DND-41 (cell line): ENCODE data around the gene LLGL2.

Experiments used
- EZH2 ChIP-seq: IDR thresholded peaks from 3 replicates; pipeline ENCODE4 v1.6.1; 2012; ENCODE audit warnings: borderline replicate concordance, low read depth, mild to moderate bottlenecking, moderate library complexity, low read length, inconsistent platforms; ENCODE audit not compliant: severe bottlenecking
- TF ChIP-seq, protein P1 (sequence below): IDR thresholded peaks from 2 replicates; pipeline ENCODE4 v1.5.1; 2012; ENCODE audit warnings: borderline replicate concordance, low read length, moderate library complexity, mild to moderate bottlenecking; ENCODE audit not compliant: poor library complexity, severe bottlenecking; ENCODE audit errors: extremely low read depth

DNA sequence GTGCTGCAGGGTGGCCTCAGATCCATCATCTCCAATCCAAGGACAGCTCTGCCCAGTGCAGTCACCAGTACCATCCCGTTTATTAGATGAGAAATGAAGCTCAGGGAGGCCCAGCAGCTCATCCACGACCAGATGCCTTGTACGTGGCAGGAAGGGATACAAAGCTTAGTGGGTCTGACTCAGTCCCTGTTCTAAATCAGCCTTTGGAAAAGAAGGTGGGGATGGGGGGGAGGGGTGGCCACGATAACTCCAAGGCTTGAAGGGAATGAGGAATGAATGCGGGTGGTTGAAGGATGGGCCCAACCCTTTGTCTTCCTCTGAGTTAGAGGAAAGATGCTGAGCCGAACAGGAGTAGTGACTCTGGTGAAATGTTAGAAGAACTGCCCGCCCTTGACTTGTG lies 25.8 kb downstream of the LLGL2 start:
- TF ChIP-seq, protein P1, sequence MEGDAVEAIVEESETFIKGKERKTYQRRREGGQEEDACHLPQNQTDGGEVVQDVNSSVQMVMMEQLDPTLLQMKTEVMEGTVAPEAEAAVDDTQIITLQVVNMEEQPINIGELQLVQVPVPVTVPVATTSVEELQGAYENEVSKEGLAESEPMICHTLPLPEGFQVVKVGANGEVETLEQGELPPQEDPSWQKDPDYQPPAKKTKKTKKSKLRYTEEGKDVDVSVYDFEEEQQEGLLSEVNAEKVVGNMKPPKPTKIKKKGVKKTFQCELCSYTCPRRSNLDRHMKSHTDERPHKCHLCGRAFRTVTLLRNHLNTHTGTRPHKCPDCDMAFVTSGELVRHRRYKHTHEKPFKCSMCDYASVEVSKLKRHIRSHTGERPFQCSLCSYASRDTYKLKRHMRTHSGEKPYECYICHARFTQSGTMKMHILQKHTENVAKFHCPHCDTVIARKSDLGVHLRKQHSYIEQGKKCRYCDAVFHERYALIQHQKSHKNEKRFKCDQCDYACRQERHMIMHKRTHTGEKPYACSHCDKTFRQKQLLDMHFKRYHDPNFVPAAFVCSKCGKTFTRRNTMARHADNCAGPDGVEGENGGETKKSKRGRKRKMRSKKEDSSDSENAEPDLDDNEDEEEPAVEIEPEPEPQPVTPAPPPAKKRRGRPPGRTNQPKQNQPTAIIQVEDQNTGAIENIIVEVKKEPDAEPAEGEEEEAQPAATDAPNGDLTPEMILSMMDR: no peak
- TF ChIP-seq EZH2: no peak
